Stimulated activated CD4-positive, alpha-beta T cell treated with anti-CD3 and anti-CD28 coated beads, Interleukin-12 subunit alpha, Interleukin-12 subunit beta, amount 100 ng/mL, for 24 hours (primary cell): ENCODE data around the gene GDF15.
"Not testable (repeated sequence)": the region's sequence is repeated elsewhere in the genome, so short reads cannot be mapped to it uniquely, and the experiment has no call there.

Experiments used
- DNase-seq, 2 experiments: peaks; one replicate each; pipeline ENCODE4 v3.0.0-alpha.2; 2020; ENCODE audit warnings: low read depth in 2 of 2

The GDF15 gene

GRCh38 chr19:18363787-18364186, 22.2 kb upstream of the GDF15 start:
- no peak for DNase-seq

GRCh38 chr19:18364277-18364825, 21.6 kb upstream of the GDF15 start:
- DNase-seq = not testable (repeated sequence)

GRCh38 chr19:18364826-18365528, 21.0 kb upstream of the GDF15 start:
- no peak for DNase-seq

GRCh38 chr19:18366021-18366435, 19.9 kb upstream of the GDF15 start:
- no peak for DNase-seq

GRCh38 chr19:18368504-18369222, 17.3 kb upstream of the GDF15 start:
- no peak for DNase-seq

- no peak for DNase-seq
Measured at GRCh38 chr19:18373407-18373891, 12.5 kb upstream of the GDF15 start.

GRCh38 chr19:18373892-18374629, 11.9 kb upstream of the GDF15 start:
- DNase-seq = peak in 1 of 2 experiments; percentile 17

GRCh38 chr19:18377026-18377425, 8.9 kb upstream of the GDF15 start:
- no peak for DNase-seq

GRCh38 chr19:18379803-18380747, 5.9 kb upstream of the GDF15 start:
- DNase-seq = no peak

GRCh38 chr19:18380843-18381242, 5.1 kb upstream of the GDF15 start:
- no peak for DNase-seq

GRCh38 chr19:18383622-18384021, 2.3 kb upstream of the GDF15 start:
- DNase-seq = not testable (repeated sequence)

GRCh38 chr19:18384775-18385174, 1.2 kb upstream of the GDF15 start:
- no peak for DNase-seq

- DNase-seq = no peak
Measured at GRCh38 chr19:18385359-18385674, 641 bp upstream of the GDF15 start.

GRCh38 chr19:18386543-18387271, 749 bp downstream of the GDF15 start:
- DNase-seq = no peak

GRCh38 chr19:18388100-18388959, 2.4 kb downstream of the GDF15 start:
- peak; percentile 61 to 74 for DNase-seq

- DNase-seq = no peak
Measured at GRCh38 chr19:18388960-18389725, 3.2 kb downstream of the GDF15 start.

- no peak for DNase-seq
Measured at GRCh38 chr19:18389726-18390064, 3.7 kb downstream of the GDF15 start.

- DNase-seq = no peak
Measured at GRCh38 chr19:18390065-18390907, 4.3 kb downstream of the GDF15 start.
